HG03095 (cell line): ENCODE data around the gene NAGK.
"Not testable (repeated sequence)": the region's sequence is repeated elsewhere in the genome, so short reads cannot be mapped to it uniquely, and the experiment has no call there.

Experiments
- ATAC-seq: cut with Tn5 transposase; IDR thresholded peaks from one replicate; pipeline ENCODE4 v1.9.1; 2021; ENCODE audit warnings: moderate library complexity; ENCODE audit not compliant: unreplicated experiment

The NAGK gene

GRCh38 chr2:71103809-71104208 is 35.4 kb downstream of the NAGK start:
- no peak for ATAC-seq

- ATAC-seq: not testable (repeated sequence)
These were observed 38.0 kb downstream of the NAGK start for GRCh38 chr2:71106463-71106862.

GRCh38 chr2:71108091-71108490 is 39.6 kb downstream of the NAGK start:
- no peak for ATAC-seq

GRCh38 chr2:71113843-71114242 is 45.4 kb downstream of the NAGK start:
- ATAC-seq: no peak

GRCh38 chr2:71117063-71117462 is 48.6 kb downstream of the NAGK start:
- ATAC-seq: no peak

GRCh38 chr2:71120195-71120594 is 51.7 kb downstream of the NAGK start:
- no peak for ATAC-seq

GRCh38 chr2:71121479-71121878 is 53.0 kb downstream of the NAGK start:
- no peak for ATAC-seq

GRCh38 chr2:71122387-71123298 is 54.2 kb downstream of the NAGK start:
- ATAC-seq: no peak

- ATAC-seq: no peak
These were observed 57.3 kb downstream of the NAGK start for GRCh38 chr2:71125506-71126294.

GRCh38 chr2:71126957-71127356 is 58.5 kb downstream of the NAGK start:
- ATAC-seq: no peak
